Gastrocnemius medialis (tissue), 4 donors: ENCODE data around the gene PRDM15.

Experiments used
- CTCF ChIP-seq, 5 experiments: fragments of 450-650 bp in 3 of 5; fragments of 200-600 bp in 2 of 5; sonication (generic) in 2 of 5; IDR thresholded peaks in 4 of 5; conservative IDR thresholded peaks in 1 of 5; 1 replicate in 4 of 5; 2 replicates in 1 of 5; pipeline ENCODE4 v1.5.1; 2016 to 2019; ENCODE audit warnings: antibody characterized with exemption in 5 of 5, mild to moderate bottlenecking in 3 of 5, moderate library complexity in 3 of 5
- POLR2A ChIP-seq, 2 donors: fragments of 450-650 bp; IDR thresholded peaks; one replicate each; pipeline ENCODE4 v1.6.1; 2017; ENCODE audit warnings: antibody characterized with exemption in 2 of 2, mild to moderate bottlenecking in 2 of 2, moderate library complexity in 2 of 2

DNA sequence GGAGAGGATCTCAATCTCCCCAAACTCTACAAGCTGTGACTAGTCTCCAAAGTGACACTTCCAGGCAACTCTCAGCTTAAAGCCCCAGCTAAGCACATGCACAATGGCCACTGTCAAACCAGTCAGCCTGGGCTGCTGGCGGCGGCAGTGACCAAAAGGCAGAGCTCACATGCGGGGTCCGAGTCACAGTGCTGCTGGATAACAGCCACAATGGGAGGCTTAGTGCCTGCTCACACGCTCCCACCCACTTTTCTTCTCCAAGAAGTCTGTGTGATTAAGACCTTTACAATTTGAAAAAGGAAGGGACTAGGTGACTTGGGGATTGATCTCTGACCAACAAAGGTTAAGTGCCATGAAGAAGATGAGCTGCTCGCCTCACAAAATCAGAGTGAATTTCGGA lies 129.1 kb downstream of the PRDM15 start:
- TF ChIP-seq CTCF (IDR thresholded peaks at IDR 0.05 in 4 of 5, conservative IDR thresholded peaks at IDR 0.05 in 1 of 5) (no peak), POLR2A (IDR thresholded peaks at IDR 0.05) (no peak)
